ENCODE data around the gene PRDM16.

PRDM16 gene

DNA sequence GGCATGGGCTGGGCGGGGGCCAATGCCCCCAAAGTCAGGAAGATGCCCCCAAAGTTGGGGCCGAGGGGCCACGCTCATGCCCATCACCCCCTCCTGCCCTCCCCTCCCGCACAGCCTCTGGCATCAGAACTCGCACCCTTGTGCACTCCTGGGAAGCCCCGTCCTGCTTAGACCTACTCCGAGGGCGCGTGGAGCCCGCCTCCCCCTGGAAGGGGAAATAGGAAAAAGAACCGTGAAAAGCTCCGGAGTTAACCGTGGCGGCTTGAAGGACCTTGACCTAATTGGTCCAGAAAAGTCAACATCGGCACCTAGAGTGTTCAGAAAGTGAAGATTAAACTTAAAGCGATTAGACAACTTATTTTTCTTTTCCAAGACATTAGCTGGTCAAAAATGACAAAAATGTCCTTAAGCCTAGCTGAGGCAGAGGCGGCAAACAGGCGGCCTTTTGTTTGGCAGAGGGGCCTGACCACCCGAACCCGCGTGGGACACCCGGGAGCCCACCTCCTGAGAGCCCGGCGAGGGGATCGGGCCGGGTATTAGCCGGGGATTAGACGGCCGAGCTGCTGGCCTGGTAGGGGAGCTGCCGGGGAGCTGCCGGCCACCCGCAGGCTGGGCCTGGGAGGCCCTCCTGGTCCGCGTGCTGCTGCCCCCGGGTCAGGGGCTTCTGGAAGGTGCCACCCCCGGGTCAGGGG lies 65.5 kb downstream of the PRDM16 start:
- ATAC-seq: no peak
- TF ChIP-seq RARB (CRISPR knock-in tag; IDR thresholded peaks at IDR 0.05) (no peak), ZFP30 (CRISPR knock-in tag; IDR thresholded peaks at IDR 0.05) (no peak), ZFP3 (CRISPR knock-in tag; IDR thresholded peaks at IDR 0.05) (no peak), OSR1 (CRISPR knock-in tag; IDR thresholded peaks at IDR 0.05) (no peak), ZC3H10 (CRISPR knock-in tag; IDR thresholded peaks at IDR 0.05) (no peak), ESRRG (CRISPR knock-in tag; IDR thresholded peaks at IDR 0.05) (no peak), TCF4 (CRISPR knock-in tag; IDR thresholded peaks at IDR 0.05; ENCODE audit: borderline replicate concordance) (no peak), TOX (CRISPR knock-in tag; IDR thresholded peaks at IDR 0.05; ENCODE audit: borderline replicate concordance) (no peak), BACH2 (CRISPR knock-in tag; IDR thresholded peaks at IDR 0.05; ENCODE audit: borderline replicate concordance) (no peak), GLIS3 (CRISPR knock-in tag; IDR thresholded peaks at IDR 0.05) (no peak), CSDC2 (CRISPR knock-in tag; IDR thresholded peaks at IDR 0.05) (no peak), PPARA (CRISPR knock-in tag; IDR thresholded peaks at IDR 0.05; ENCODE audit: borderline replicate concordance) (no peak), ZNF565 (CRISPR knock-in tag; conservative IDR thresholded peaks at IDR 0.05; ENCODE audit: low read depth) (no peak), SNAI2 (CRISPR knock-in tag; IDR thresholded peaks at IDR 0.05) (no peak), ISL1 (CRISPR knock-in tag; IDR thresholded peaks at IDR 0.05) (no peak), ZNF8 (CRISPR knock-in tag; IDR thresholded peaks at IDR 0.05) (no peak)
- TF ChIP-seq, protein P1, sequence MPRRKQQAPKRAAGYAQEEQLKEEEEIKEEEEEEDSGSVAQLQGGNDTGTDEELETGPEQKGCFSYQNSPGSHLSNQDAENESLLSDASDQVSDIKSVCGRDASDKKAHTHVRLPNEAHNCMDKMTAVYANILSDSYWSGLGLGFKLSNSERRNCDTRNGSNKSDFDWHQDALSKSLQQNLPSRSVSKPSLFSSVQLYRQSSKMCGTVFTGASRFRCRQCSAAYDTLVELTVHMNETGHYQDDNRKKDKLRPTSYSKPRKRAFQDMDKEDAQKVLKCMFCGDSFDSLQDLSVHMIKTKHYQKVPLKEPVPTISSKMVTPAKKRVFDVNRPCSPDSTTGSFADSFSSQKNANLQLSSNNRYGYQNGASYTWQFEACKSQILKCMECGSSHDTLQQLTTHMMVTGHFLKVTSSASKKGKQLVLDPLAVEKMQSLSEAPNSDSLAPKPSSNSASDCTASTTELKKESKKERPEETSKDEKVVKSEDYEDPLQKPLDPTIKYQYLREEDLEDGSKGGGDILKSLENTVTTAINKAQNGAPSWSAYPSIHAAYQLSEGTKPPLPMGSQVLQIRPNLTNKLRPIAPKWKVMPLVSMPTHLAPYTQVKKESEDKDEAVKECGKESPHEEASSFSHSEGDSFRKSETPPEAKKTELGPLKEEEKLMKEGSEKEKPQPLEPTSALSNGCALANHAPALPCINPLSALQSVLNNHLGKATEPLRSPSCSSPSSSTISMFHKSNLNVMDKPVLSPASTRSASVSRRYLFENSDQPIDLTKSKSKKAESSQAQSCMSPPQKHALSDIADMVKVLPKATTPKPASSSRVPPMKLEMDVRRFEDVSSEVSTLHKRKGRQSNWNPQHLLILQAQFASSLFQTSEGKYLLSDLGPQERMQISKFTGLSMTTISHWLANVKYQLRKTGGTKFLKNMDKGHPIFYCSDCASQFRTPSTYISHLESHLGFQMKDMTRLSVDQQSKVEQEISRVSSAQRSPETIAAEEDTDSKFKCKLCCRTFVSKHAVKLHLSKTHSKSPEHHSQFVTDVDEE (CRISPR knock-in tag; IDR thresholded peaks at IDR 0.05): no peak
- TF ChIP-seq, protein P2, sequence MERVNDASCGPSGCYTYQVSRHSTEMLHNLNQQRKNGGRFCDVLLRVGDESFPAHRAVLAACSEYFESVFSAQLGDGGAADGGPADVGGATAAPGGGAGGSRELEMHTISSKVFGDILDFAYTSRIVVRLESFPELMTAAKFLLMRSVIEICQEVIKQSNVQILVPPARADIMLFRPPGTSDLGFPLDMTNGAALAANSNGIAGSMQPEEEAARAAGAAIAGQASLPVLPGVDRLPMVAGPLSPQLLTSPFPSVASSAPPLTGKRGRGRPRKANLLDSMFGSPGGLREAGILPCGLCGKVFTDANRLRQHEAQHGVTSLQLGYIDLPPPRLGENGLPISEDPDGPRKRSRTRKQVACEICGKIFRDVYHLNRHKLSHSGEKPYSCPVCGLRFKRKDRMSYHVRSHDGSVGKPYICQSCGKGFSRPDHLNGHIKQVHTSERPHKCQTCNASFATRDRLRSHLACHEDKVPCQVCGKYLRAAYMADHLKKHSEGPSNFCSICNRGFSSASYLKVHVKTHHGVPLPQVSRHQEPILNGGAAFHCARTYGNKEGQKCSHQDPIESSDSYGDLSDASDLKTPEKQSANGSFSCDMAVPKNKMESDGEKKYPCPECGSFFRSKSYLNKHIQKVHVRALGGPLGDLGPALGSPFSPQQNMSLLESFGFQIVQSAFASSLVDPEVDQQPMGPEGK (CRISPR knock-in tag; IDR thresholded peaks at IDR 0.05; ENCODE audit: borderline replicate concordance): no peak
- TF ChIP-seq, protein P3, sequence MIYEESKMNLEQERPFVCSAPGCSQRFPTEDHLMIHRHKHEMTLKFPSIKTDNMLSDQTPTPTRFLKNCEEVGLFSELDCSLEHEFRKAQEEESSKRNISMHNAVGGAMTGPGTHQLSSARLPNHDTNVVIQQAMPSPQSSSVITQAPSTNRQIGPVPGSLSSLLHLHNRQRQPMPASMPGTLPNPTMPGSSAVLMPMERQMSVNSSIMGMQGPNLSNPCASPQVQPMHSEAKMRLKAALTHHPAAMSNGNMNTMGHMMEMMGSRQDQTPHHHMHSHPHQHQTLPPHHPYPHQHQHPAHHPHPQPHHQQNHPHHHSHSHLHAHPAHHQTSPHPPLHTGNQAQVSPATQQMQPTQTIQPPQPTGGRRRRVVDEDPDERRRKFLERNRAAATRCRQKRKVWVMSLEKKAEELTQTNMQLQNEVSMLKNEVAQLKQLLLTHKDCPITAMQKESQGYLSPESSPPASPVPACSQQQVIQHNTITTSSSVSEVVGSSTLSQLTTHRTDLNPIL (CRISPR knock-in tag; IDR thresholded peaks at IDR 0.05; ENCODE audit: low read depth): no peak
- TF ChIP-seq, protein P4, sequence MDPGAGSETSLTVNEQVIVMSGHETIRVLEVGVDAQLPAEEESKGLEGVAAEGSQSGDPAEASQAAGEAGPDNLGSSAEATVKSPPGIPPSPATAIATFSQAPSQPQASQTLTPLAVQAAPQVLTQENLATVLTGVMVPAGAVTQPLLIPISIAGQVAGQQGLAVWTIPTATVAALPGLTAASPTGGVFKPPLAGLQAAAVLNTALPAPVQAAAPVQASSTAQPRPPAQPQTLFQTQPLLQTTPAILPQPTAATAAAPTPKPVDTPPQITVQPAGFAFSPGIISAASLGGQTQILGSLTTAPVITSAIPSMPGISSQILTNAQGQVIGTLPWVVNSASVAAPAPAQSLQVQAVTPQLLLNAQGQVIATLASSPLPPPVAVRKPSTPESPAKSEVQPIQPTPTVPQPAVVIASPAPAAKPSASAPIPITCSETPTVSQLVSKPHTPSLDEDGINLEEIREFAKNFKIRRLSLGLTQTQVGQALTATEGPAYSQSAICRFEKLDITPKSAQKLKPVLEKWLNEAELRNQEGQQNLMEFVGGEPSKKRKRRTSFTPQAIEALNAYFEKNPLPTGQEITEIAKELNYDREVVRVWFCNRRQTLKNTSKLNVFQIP (CRISPR knock-in tag; IDR thresholded peaks at IDR 0.05; ENCODE audit: borderline replicate concordance, low read depth): no peak

DNA sequence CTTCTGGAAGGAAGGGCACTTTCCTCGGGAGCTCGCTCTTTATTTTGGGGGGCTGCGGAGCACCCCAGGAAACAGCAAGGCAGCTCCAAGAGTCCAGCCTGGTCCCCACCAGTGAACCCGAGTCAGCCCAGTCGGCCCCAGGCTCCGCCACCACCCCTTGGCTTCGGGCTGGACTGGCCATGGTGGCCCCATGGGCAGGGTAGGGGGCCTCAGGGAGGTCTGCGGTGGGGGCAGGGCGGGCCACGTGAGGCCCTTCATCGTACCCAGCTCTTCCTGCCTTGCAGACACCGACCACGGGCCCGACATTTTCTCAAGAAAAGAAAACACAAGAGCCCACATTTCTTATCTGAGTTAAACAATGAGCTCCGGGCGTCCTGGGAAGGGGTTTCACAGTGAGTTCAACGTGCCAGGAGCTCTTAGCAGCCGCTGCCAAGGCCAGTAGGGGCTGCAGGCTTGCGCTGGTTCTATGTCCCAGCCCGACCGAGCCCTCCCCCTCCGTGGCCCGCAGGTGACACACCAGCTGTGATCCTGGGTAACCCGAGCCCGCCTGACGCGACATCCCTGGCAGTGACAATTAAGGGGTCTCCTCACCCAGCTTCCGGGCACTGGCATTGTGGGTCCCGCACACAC lies 66.2 kb downstream of the PRDM16 start:
- TF ChIP-seq ARNTL (CRISPR knock-in tag; IDR thresholded peaks at IDR 0.05; ENCODE audit: borderline replicate concordance, low read depth) (no peak), ZNF8 (CRISPR knock-in tag; IDR thresholded peaks at IDR 0.05) (no peak), ZC3H10 (CRISPR knock-in tag; IDR thresholded peaks at IDR 0.05) (no peak), SNAI2 (CRISPR knock-in tag; IDR thresholded peaks at IDR 0.05) (no peak)
- TF ChIP-seq, protein P5, sequence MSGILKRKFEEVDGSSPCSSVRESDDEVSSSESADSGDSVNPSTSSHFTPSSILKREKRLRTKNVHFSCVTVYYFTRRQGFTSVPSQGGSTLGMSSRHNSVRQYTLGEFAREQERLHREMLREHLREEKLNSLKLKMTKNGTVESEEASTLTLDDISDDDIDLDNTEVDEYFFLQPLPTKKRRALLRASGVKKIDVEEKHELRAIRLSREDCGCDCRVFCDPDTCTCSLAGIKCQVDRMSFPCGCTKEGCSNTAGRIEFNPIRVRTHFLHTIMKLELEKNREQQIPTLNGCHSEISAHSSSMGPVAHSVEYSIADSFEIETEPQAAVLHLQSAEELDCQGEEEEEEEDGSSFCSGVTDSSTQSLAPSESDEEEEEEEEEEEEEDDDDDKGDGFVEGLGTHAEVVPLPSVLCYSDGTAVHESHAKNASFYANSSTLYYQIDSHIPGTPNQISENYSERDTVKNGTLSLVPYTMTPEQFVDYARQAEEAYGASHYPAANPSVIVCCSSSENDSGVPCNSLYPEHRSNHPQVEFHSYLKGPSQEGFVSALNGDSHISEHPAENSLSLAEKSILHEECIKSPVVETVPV (CRISPR knock-in tag; IDR thresholded peaks at IDR 0.05): no peak
- no peak for ATAC-seq
